ENCODE results near the gene ZNF396. TPM values are rescaled to one million over a fixed set of nuclear protein-coding genes. Genes with fewer than 3 reads are reported as not detected.

ZNF396 gene
- total and polyA plus RNA-seq, 2 experiments from 2014 or later, result 2.8 to 3.8 TPM

- no peak overlapping the region for H3K4me3 ChIP-seq
- no peak for DNase-seq (ENCODE audit: low read depth in 1 of 2, low spot score in 1 of 2)
Observed at GRCh38 chr18:35417223-35417622, 40.1 kb upstream of the ZNF396 start.

GRCh38 chr18:35415511-35416073, 38.5 kb upstream of the ZNF396 start:
- Histone ChIP-seq H3K36me3 (no peaks in the 10 kb centered on the region), H3K9me3 (ENCODE audit: low read depth) (no peaks in the 10 kb centered on the region), H3K4me1 (ENCODE audit: low read depth) (no peaks in the 10 kb centered on the region), H3K4me3 (no peak overlapping the region), H3K27ac (no peak overlapping the region), H3K27me3 (no peaks in the 10 kb centered on the region)
- DNase-seq (ENCODE audit: low read depth in 1 of 2, low spot score in 1 of 2), result peak in 1 of 2 donors; percentile 70
- no peak for TF ChIP-seq CTCF (IDR thresholded peaks at IDR 0.05; ENCODE audit: low read depth, low read length)

More at GRCh38 chr18:35417223-35417622, 40.1 kb upstream of the ZNF396 start:
- H3K9me3 ChIP-seq (ENCODE audit: low read depth), result no peaks in the 10 kb centered on the region
- H3K4me1 ChIP-seq (ENCODE audit: low read depth), result no peaks in the 10 kb centered on the region
- TF ChIP-seq CTCF (IDR thresholded peaks at IDR 0.05; ENCODE audit: low read depth, low read length), result no peak
- H3K27ac ChIP-seq, result no peak overlapping the region
- no peaks in the 10 kb centered on the region for H3K36me3 ChIP-seq
- H3K27me3 ChIP-seq, result no peaks in the 10 kb centered on the region

GRCh38 chr18:35413163-35413511, 36.0 kb upstream of the ZNF396 start:
- H3K4me3 ChIP-seq, result no peak overlapping the region
- no peaks in the 10 kb centered on the region for H3K36me3 ChIP-seq
- H3K4me1 ChIP-seq (ENCODE audit: low read depth), result no peaks in the 10 kb centered on the region
- no peak for DNase-seq (ENCODE audit: low read depth in 1 of 2, low spot score in 1 of 2)
- TF ChIP-seq CTCF (IDR thresholded peaks at IDR 0.05; ENCODE audit: low read depth, low read length), result no peak
- no peaks in the 10 kb centered on the region for H3K27me3 ChIP-seq
- no peaks in the 10 kb centered on the region for H3K9me3 ChIP-seq (ENCODE audit: low read depth)
- no peak overlapping the region for H3K27ac ChIP-seq

- TF ChIP-seq CTCF (IDR thresholded peaks at IDR 0.05; ENCODE audit: low read depth, low read length), result no peak
- Histone ChIP-seq H3K9me3 (ENCODE audit: low read depth) (no peaks in the 10 kb centered on the region), H3K36me3 (no peaks in the 10 kb centered on the region), H3K27ac (no peak overlapping the region), H3K4me1 (ENCODE audit: low read depth) (no peaks in the 10 kb centered on the region), H3K27me3 (no peaks in the 10 kb centered on the region), H3K4me3 (no peak overlapping the region)
- no peak for DNase-seq (ENCODE audit: low read depth in 1 of 2, low spot score in 1 of 2)
Observed at GRCh38 chr18:35411625-35412351, 34.7 kb upstream of the ZNF396 start.

GRCh38 chr18:35410561-35410960, 33.4 kb upstream of the ZNF396 start:
- no peaks in the 10 kb centered on the region for H3K9me3 ChIP-seq (ENCODE audit: low read depth)
- H3K27me3 ChIP-seq, result no peaks in the 10 kb centered on the region
- no peak overlapping the region for H3K27ac ChIP-seq
- no peak for TF ChIP-seq CTCF (IDR thresholded peaks at IDR 0.05; ENCODE audit: low read depth, low read length)
- H3K36me3 ChIP-seq, result no peaks in the 10 kb centered on the region
- no peaks in the 10 kb centered on the region for H3K4me1 ChIP-seq (ENCODE audit: low read depth)
- DNase-seq (ENCODE audit: low read depth in 1 of 2, low spot score in 1 of 2), result no peak
- H3K4me3 ChIP-seq, result no peak overlapping the region
